GM19099 (cell line): ENCODE data around the gene OGFOD3.

Experiments used
- POLR2A ChIP-seq: IDR thresholded peaks from 3 replicates; pipeline ENCODE4 v1.6.1; 2011; ENCODE audit warnings: low read depth; ENCODE audit not compliant: insufficient read length; ENCODE audit errors: extremely low read depth

OGFOD3 gene

GRCh38 chr17:82349287-82349701 lies 69.1 kb downstream of the OGFOD3 start:
- TF ChIP-seq POLR2A, result no peak

GRCh38 chr17:82348866-82349265 lies 69.5 kb downstream of the OGFOD3 start:
- no peak for TF ChIP-seq POLR2A

DNA sequence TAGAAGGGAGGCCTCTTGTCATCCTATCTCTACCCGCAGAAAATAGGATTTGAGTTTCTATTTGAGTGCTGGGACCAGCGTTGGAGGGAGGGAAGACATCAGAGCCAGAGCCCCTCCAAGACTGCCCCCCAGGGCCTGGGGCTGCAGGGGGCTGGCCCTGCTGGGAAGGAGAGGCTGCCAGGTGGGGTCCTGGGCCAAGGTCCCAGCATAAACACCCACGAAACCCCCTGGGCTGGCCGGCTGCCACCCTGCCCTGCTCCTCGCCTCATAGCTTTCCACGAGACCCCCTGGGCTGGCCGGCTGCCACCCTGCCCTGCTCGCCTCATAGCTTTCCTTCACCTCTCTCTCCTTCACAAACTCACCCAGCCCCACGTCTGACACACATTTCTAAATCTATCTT lies 70.0 kb downstream of the OGFOD3 start:
- no peak for TF ChIP-seq POLR2A

GRCh38 chr17:82346342-82347300 lies 71.8 kb downstream of the OGFOD3 start:
- TF ChIP-seq POLR2A, result no peak

GRCh38 chr17:82345151-82345976 lies 73.0 kb downstream of the OGFOD3 start:
- TF ChIP-seq POLR2A, result no peak

DNA sequence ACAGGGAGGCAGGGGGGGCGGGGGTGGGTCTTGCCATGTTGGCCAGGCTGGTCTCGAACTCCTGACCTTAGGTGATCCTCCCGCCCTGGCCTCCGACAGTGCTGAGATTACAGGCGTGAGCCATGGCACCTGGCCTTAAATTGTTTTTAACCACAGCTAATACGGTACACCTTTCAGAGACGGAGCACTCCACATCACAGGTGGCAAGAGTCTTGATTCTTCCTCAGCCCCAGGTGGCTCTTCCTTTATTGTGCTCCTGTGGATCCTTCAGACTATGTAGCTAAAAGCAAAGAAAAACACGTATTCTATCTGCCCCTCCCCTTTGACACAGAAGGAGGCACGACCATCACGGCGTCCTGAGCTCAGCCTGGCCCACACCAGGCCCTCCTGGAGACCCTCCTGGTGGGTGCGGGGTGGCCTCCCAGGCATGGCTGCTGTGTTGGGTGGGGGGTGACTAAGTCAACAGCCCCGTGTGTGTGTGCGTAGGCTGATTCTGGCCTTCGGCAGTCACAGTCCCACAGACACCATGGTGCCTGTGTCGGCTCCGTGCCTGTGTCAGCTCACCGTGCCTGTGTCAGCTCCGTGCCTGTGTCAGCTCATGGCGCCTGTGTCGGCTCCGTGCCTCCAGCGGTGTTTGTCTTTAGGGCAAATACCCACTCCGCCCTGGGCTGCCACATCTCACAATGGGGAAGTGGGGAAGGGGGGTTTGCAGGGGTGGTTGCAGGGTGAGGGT lies 74.0 kb downstream of the OGFOD3 start:
- TF ChIP-seq POLR2A, result no peak

GRCh38 chr17:82343560-82343959 lies 74.8 kb downstream of the OGFOD3 start:
- TF ChIP-seq POLR2A, result no peak

- no peak for TF ChIP-seq POLR2A
Measured at GRCh38 chr17:82342361-82343079, 75.9 kb downstream of the OGFOD3 start.

DNA sequence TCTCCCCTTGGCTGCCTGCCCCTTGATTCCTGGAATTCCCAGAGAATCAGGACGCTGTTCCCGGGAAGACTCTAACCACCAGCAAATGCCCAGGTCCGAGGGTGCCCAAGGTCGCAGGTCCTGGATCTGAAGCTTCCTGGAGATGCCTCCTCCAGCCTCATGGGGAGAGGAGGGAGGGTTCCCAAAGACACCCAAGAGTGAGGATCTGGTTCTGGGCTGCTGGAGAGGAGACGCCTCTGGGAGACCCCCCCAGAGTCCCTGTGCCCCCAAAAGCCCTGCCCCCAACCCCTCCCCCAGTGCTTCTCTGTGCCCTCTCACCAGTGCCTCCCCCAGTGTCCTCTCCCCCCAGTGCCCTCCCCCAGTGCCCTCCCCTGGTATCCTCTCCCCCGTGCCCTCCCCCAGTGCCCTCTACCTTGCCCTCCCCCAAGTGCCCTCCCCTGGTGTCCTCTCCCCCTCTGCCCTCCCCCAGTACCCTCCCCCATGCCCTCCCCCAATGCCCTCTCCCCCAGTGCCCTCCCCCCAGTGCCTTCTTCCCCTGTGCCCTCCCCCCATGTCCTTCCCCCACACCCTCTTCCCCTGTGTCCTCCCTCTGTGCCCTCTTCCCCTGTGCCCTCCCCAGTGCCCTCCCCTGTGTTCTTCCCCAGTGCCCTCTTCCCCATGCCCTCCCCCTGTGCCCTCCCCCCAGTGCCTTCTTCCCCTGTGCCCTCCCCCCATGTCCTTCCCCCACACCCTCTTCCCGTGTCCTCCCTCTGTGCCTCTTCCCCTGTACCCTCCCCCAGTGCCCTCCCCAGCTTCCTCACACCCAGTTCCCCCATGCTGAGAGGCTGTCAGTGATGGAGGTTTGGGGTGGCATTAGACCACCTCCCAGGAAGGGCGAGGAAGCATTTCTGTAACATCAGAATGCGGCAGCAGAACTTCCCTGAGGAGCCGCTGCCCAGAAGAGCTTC lies 78.5 kb downstream of the OGFOD3 start:
- TF ChIP-seq POLR2A, result no peak
